GM06990 (cell line): ENCODE results near the gene NUP93.

Experiments used
- DNase-seq: peaks from one replicate; pipeline ENCODE4 v3.0.0-alpha.2; 2011; ENCODE audit not compliant: insufficient read length; ENCODE audit errors: extremely low read depth
- H3K27me3 ChIP-seq: replicated peaks from 2 replicates; pipeline ENCODE4 v1.6.0; 2011; ENCODE audit warnings: low read length; ENCODE audit not compliant: control insufficient read depth, insufficient read depth
- H3K36me3 ChIP-seq: 2 replicates; pipeline ENCODE4 v1.5.1; 2011; ENCODE audit warnings: low read length; ENCODE audit not compliant: control insufficient read depth, insufficient read depth
- H3K4me3 ChIP-seq: replicated peaks from 2 replicates; pipeline ENCODE4 v1.5.1; 2011; ENCODE audit warnings: low read depth, mild to moderate bottlenecking, control low read depth, low read length
- CTCF ChIP-seq: IDR thresholded peaks from 2 replicates; pipeline ENCODE4 v1.5.1; 2011; ENCODE audit warnings: low read length, control low read depth, mild to moderate bottlenecking, inconsistent platforms; ENCODE audit not compliant: insufficient read depth, poor library complexity, severe bottlenecking

NUP93 gene

GRCh38 chr16:56860226-56861020, 130.5 kb downstream of the NUP93 start:
- Histone ChIP-seq H3K4me3 (no peak overlapping the region), H3K36me3 (no peaks in the 10 kb centered on the region), H3K27me3 (no peaks in the 10 kb centered on the region)
- peak; percentile 66 for DNase-seq
- TF ChIP-seq CTCF = no peak

- Histone ChIP-seq H3K36me3 (no peaks in the 10 kb centered on the region), H3K27me3 (no peaks in the 10 kb centered on the region), H3K4me3 (no peak overlapping the region)
- DNase-seq = no peak
- no peak for TF ChIP-seq CTCF
Observed at GRCh38 chr16:56861092-56861610, 131.2 kb downstream of the NUP93 start.

- Histone ChIP-seq H3K36me3 (no peaks in the 10 kb centered on the region), H3K4me3 (no peak overlapping the region), H3K27me3 (no peaks in the 10 kb centered on the region)
- no peak for TF ChIP-seq CTCF
- no peak for DNase-seq
Observed at GRCh38 chr16:56861756-56862155, 131.8 kb downstream of the NUP93 start.

- no peak for TF ChIP-seq CTCF
Observed at GRCh38 chr16:56862776-56863175, 132.8 kb downstream of the NUP93 start.

GRCh38 chr16:56864960-56865359, 135.0 kb downstream of the NUP93 start, which contains the start of gene SLC12A3:
Gene SLC12A3 (plus strand): TSS chr16:56865207. CDS start chr16:56865236, 29 bp downstream.
- no peaks in the 10 kb centered on the region for H3K27me3 ChIP-seq
- TF ChIP-seq CTCF = no peak
- no peak for DNase-seq
- H3K4me3 ChIP-seq = no peak within 1 kb of the TSS
- no peaks in the 10 kb centered on the region for H3K36me3 ChIP-seq

More at GRCh38 chr16:56862776-56863175, 132.8 kb downstream of the NUP93 start:
- H3K4me3 ChIP-seq = no peak overlapping the region
- no peaks in the 10 kb centered on the region for H3K36me3 ChIP-seq
- H3K27me3 ChIP-seq = no peaks in the 10 kb centered on the region
- DNase-seq = no peak
